Activated naive CD8-positive, alpha-beta T cell treated with anti-CD3 and anti-CD28 coated beads, Interleukin-2, amount 50 U/mL, for 24 hours (primary cell): ENCODE data around the gene MYLIP.
A peak's percentile ranks its signal among the peaks of the same experiment; 100 is the strongest.

Source experiments
- ATAC-seq: fragments of 150-1000 bp; cut with Tn5 transposase; one replicate; pipeline ENCODE4 v1.10.0; 2021
- DNase-seq: peaks from one replicate; pipeline ENCODE4 v3.0.0; 2021
- H3K27ac Mint-ChIP-seq: one replicate; pipeline ENCODE4 v1.8.0; 2021; ENCODE audit warnings: mild to moderate bottlenecking, mixed read lengths
- H3K27me3 Mint-ChIP-seq: one replicate; pipeline ENCODE4 v1.8.0; 2021; ENCODE audit warnings: mixed read lengths
- H3K36me3 Mint-ChIP-seq: one replicate; pipeline ENCODE4 v1.8.0; 2021; ENCODE audit warnings: low read depth, mixed read lengths
- H3K4me1 Mint-ChIP-seq: one replicate; pipeline ENCODE4 v1.8.0; 2021; ENCODE audit warnings: mixed read lengths
- H3K4me3 Mint-ChIP-seq: one replicate; pipeline ENCODE4 v1.8.0; 2021; ENCODE audit warnings: mild to moderate bottlenecking, moderate library complexity, mixed read lengths
- H3K9me3 Mint-ChIP-seq: one replicate; pipeline ENCODE4 v1.8.0; 2021; ENCODE audit warnings: mixed read lengths

Gene MYLIP

DNA sequence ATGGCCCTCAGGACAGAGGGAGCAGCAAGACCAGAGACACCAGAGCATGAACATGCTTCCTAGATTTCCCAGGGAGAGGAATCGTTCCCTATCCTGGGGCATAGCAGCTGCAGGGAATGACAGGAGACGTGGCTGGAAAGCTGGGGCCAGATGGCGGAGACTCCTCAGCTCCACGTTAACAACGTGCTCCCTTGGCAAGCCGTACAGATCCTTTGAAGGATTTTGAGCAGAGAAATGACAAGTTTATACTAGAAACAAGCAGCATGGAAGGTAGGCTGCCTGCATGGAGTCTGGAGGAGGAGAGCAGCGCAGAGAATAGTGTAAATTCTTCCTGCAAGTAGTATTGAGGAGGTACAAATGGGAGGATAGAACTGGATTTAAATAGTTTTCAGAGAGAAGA is 11.7 kb downstream of the MYLIP start:
- H3K27me3 Mint-ChIP-seq: no peaks in the 10 kb centered on the region
- H3K4me1 Mint-ChIP-seq: peaks cover 42% of the 10 kb centered on the region
- no peak overlapping the region for H3K27ac Mint-ChIP-seq
- peaks cover 33% of the 10 kb centered on the region for H3K36me3 Mint-ChIP-seq
- H3K9me3 Mint-ChIP-seq: no peaks in the 10 kb centered on the region
- ATAC-seq (no peak), DNase-seq (no peak)
- H3K4me3 Mint-ChIP-seq: no peak overlapping the region

DNA sequence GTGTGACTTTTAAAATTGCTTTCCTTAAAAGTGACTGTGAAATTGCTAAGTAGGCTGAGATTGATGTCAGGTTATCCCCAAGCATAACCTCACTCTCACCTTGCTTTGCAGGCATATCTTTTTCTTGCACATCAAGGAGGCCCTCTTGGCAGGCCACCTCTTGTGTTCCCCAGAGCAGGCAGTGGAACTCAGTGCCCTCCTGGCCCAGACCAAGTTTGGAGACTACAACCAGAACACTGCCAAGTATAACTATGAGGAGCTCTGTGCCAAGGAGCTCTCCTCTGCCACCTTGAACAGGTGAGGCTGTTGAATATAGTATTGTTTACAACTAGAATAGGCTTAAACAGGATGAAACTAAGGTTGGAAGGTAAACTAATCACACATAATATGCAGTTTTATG is 12.6 kb downstream of the MYLIP start:
- H3K36me3 Mint-ChIP-seq: peaks cover 41% of the 10 kb centered on the region
- H3K4me3 Mint-ChIP-seq: no peak overlapping the region
- ATAC-seq (no peak), DNase-seq (no peak)
- peaks cover 35% of the 10 kb centered on the region for H3K4me1 Mint-ChIP-seq
- no peaks in the 10 kb centered on the region for H3K27me3 Mint-ChIP-seq
- H3K27ac Mint-ChIP-seq: no peak overlapping the region
- H3K9me3 Mint-ChIP-seq: no peaks in the 10 kb centered on the region

DNA sequence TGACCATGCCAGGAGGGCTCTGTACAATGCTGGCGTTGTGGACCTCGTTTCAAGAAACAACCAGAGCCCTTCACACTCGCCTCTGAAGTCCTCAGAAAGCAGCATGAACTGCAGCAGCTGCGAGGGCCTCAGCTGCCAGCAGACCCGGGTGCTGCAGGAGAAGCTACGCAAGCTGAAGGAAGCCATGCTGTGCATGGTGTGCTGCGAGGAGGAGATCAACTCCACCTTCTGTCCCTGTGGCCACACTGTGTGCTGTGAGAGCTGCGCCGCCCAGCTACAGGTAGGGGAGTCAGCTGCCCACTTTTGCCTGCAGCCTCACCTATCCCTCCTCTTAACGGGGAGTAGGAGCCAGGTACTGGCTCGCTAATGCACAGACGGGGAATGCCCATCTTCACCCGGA is 16.2 kb downstream of the MYLIP start:
- Mint-ChIP-seq H3K4me1 (peaks cover 10% of the 10 kb centered on the region), H3K27ac (no peak overlapping the region), H3K4me3 (no peak overlapping the region), H3K9me3 (no peaks in the 10 kb centered on the region), H3K36me3 (peaks cover 67% of the 10 kb centered on the region), H3K27me3 (no peaks in the 10 kb centered on the region)
- DNase-seq (no peak), ATAC-seq (no peak)

DNA sequence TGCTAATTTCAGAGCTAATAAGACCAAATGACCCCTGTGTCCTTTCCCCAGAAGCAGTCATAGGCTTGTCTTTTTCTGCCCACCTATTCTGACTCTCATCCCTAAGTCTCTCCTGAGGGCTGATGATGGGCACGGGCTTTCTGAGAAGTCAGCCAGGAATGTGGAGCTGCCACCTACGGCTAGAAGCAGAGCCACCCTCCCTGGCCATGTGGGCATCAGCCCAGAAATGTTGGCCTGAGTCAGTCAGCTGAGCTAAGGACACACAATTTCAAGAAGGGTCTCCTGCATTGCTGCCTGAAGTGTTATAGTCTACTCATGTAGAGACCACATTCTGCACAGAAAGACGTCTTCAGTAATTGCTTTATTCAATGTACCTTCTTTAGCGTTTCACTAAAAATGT is 17.1 kb downstream of the MYLIP start:
- no peak overlapping the region for H3K27ac Mint-ChIP-seq
- no peak for DNase-seq
- peaks cover 2% of the 10 kb centered on the region for H3K4me1 Mint-ChIP-seq
- H3K9me3 Mint-ChIP-seq: no peaks in the 10 kb centered on the region
- no peak for ATAC-seq
- H3K36me3 Mint-ChIP-seq: peaks cover 69% of the 10 kb centered on the region
- no peak overlapping the region for H3K4me3 Mint-ChIP-seq
- no peaks in the 10 kb centered on the region for H3K27me3 Mint-ChIP-seq

DNA sequence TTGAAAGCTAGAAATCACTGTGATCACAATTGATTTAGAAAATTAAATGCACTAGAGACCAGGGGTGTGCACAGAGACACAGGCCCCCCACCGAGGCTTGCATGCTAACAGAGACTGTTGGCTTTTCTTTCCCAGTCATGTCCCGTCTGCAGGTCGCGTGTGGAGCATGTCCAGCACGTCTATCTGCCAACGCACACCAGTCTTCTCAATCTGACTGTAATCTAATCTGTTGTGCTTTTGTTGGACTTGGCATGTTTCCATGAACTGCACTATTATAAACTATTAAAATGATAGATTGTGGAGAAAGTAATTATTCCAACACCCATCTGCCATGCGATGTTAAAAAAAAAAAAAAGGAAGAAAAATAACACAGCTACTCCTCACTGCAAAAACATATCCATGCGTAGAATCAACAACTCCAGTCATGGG is 17.7 kb downstream of the MYLIP start:
- no peak for ATAC-seq
- Mint-ChIP-seq H3K27me3 (no peaks in the 10 kb centered on the region), H3K4me1 (peaks cover 2% of the 10 kb centered on the region), H3K27ac (no peak overlapping the region), H3K36me3 (peaks cover 71% of the 10 kb centered on the region), H3K9me3 (no peaks in the 10 kb centered on the region), H3K4me3 (no peak overlapping the region)
- DNase-seq: no peak

DNA sequence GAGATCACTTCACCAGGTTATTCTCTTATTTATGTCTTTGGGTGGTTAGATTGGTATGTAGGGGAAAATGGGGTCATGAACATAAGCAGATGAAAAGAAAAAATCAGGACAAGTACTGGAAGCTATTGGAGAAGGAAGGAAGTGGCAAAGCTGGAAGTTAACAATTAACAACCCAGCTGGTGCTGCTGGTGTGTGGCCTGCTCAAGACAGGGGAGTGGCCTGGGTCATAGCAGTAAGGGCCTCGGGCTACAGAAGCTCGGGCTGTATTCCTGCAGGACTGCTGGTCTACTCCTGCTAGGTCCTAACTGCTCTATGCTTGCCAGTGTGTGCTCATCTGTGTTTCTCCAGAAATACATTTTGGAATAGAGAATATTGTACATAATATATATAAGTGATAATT is 19.6 kb downstream of the MYLIP start:
- Mint-ChIP-seq H3K4me3 (no peak overlapping the region), H3K4me1 (peaks cover 2% of the 10 kb centered on the region), H3K27me3 (no peaks in the 10 kb centered on the region), H3K9me3 (no peaks in the 10 kb centered on the region), H3K36me3 (peaks cover 72% of the 10 kb centered on the region), H3K27ac (no peak overlapping the region)
- DNase-seq (no peak), ATAC-seq (no peak)

DNA sequence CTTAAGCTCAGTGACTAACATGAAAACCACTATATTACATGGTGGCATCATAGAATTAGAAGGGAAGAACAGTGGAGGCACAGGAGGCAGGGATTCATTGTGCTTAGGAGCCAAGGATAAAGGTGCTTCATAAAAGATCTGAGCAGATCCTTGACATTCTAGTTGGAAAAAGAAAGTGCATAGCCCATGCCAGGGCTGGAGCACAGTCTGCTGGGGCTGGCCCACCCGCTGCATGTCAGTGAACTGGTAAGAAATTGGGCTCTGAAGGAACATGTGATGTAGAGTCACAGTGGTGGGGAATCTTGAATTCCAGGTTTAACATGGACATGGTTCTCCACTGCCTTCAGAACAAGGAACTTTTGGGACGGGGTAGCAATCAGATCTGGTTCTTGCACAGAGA is 20.4 kb downstream of the MYLIP start:
- H3K9me3 Mint-ChIP-seq: no peaks in the 10 kb centered on the region
- DNase-seq (no peak), ATAC-seq (no peak)
- H3K4me1 Mint-ChIP-seq: peaks cover 2% of the 10 kb centered on the region
- no peaks in the 10 kb centered on the region for H3K27me3 Mint-ChIP-seq
- no peak overlapping the region for H3K27ac Mint-ChIP-seq
- H3K4me3 Mint-ChIP-seq: no peak overlapping the region
- peaks cover 69% of the 10 kb centered on the region for H3K36me3 Mint-ChIP-seq

DNA sequence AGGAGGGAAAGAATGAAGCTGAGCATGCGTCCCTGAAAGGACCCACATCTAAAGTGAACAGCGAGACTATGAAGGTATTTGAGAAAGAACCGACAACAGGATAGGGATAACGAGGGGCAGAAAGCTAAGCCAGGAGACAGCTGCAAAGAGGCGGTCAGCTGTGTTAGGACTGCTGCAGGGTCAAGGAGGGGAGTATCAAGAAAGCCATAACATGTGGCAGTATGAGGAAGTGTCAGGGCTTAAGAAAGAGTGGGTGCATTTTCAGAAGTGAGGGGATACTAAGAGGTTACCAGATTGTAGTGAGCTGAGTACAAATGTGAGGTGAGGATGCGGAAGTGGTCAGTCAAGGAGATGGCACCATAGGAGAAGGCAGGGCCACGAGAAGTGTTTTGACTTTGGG is 21.2 kb downstream of the MYLIP start:
- H3K9me3 Mint-ChIP-seq: peaks cover 4% of the 10 kb centered on the region
- DNase-seq (no peak), ATAC-seq (no peak)
- H3K27ac Mint-ChIP-seq: no peak overlapping the region
- peaks cover 72% of the 10 kb centered on the region for H3K36me3 Mint-ChIP-seq
- H3K4me1 Mint-ChIP-seq: peaks cover 2% of the 10 kb centered on the region
- no peaks in the 10 kb centered on the region for H3K27me3 Mint-ChIP-seq
- H3K4me3 Mint-ChIP-seq: no peak overlapping the region

DNA sequence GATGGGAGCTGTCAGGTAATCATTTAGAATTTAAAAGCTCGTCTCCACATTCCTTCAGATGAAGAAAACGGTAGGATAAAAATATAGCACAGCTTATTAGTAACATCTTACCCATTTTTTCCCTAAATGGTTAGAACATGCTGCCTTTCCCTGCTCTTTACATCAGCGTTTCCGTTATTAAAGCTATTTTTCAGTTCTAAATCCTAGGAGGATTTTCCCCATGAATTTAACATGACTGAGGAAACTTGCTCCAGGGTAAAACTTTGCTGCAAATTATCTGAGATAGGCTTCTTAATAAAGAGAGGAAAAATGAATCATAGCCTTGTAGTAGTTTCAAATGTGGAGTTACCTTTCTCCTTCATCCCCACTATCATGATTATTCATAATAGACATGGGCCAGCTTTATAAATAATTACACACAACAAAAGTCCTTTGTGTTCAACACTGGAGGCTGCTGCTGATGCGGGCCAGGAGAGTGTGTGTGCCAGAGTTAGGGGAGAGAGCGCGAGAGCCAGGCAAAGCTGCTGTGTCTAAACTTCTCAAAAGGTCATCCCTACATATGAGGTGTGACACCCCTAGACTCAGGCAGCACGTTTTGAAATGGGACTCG is 24.4 kb downstream of the MYLIP start:
- peaks cover 75% of the 10 kb centered on the region for H3K36me3 Mint-ChIP-seq
- no peak overlapping the region for H3K27ac Mint-ChIP-seq
- ATAC-seq: no peak

DNA sequence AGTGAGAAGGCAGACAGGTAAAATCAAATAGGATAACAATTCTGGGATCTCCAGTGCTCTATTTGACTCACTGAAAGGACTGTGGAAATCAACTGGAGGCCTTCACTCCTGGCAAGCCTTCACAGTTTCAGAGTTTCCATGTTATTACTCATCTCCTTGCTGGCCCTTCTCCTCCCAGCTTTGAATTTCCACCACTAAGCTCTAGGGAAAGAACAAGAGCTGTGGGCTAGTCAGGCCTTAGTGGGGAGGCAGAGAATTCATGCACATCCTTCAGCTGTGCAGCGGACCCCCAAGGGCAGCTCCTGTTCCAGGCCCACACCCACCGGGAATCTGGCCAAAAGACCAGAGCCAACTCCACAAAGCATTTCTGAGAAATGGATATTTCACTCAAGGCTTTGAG is 26.0 kb downstream of the MYLIP start:
- Mint-ChIP-seq H3K36me3 (peaks cover 62% of the 10 kb centered on the region), H3K4me1 (no peaks in the 10 kb centered on the region), H3K4me3 (no peak overlapping the region), H3K27ac (no peak overlapping the region), H3K9me3 (peaks cover 13% of the 10 kb centered on the region), H3K27me3 (no peaks in the 10 kb centered on the region)
- DNase-seq (no peak), ATAC-seq (no peak)

More for the DNA sequence above, 24.4 kb downstream of the MYLIP start:
- Mint-ChIP-seq H3K4me3 (no peak overlapping the region), H3K9me3 (peaks cover 13% of the 10 kb centered on the region), H3K27me3 (no peaks in the 10 kb centered on the region), H3K4me1 (peaks cover 1% of the 10 kb centered on the region)
- no peak for DNase-seq

DNA sequence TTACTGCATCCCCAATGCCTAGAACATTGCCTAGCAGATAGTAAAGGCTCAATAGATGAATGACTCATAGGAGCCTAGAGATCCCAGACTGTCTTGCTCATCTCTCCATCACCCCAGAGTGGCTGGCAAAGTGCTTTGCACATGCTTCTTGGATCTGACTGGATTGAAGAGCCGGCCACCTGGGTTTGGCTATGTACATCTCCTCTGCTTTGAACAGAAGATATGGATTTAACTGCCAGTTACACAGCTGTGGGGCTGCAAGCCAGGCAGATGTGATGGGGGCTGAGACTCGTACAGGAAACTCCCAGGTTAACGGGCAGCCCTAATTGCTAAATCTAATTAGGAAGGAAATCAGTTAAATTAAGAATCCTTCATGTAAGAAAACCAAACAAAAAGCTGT is 28.6 kb downstream of the MYLIP start:
- Mint-ChIP-seq H3K27ac (no peak overlapping the region), H3K27me3 (no peaks in the 10 kb centered on the region), H3K36me3 (peaks cover 41% of the 10 kb centered on the region), H3K4me1 (peaks cover 11% of the 10 kb centered on the region), H3K9me3 (peaks cover 13% of the 10 kb centered on the region), H3K4me3 (no peak overlapping the region)
- ATAC-seq (no peak), DNase-seq (no peak)

DNA sequence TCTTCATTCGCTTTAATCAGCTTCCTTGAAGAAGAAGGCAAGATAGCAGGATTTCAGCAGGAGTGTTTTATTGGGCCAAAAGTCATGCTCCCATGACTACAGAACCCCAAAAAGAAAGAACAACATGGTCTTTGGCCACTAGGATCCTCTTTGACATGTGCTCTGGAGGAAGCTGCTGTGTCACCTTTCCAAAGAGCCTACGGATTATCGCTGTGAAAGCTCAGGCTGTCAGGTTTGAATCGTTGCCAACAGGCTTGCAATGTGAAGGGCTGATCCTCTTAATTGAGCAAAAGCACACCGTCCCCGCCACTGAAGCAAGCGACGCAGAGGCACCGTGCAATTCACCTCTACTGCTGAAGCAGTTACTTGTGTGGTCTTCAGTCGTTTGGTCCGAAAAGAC is 29.0 kb downstream of the MYLIP start:
- Mint-ChIP-seq H3K4me1 (peaks cover 13% of the 10 kb centered on the region), H3K4me3 (no peak overlapping the region)

DNA sequence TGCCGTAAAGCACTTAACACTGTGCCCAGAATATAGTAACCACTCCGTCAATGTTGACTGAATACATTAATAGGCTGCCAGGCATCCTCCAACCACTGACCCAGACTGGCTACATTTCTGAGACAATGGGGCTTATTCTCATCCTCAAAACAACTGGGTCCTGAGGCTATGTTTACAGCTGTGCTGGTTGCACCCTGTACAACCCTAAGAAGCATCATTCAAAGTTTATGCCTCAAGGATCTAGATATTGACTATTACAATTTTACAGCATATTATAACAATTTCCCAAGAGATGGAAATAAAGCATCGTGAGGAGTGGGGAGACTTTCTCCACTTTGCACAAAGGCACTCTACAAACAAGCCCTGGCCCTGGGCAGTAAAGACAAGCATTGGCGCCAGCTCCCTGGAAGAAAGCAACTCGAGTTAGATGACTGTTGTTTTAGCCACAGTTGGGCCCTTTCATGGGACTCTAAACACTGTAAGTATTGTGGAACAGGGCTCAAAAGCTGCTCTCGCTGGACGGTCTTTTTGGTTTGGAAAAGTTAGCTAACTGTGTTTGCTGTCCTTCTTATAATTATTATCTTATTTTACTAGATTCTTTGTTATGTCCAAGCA is 30.2 kb downstream of the MYLIP start:
- Mint-ChIP-seq H3K27me3 (no peaks in the 10 kb centered on the region), H3K36me3 (peaks cover 33% of the 10 kb centered on the region), H3K9me3 (peaks cover 13% of the 10 kb centered on the region), H3K4me3 (no peak overlapping the region), H3K4me1 (peaks cover 25% of the 10 kb centered on the region), H3K27ac (no peak overlapping the region)
- ATAC-seq: no peak
- no peak for DNase-seq

More for the DNA sequence above, 29.0 kb downstream of the MYLIP start:
- Mint-ChIP-seq H3K9me3 (peaks cover 13% of the 10 kb centered on the region), H3K27me3 (no peaks in the 10 kb centered on the region), H3K27ac (no peak overlapping the region), H3K36me3 (peaks cover 38% of the 10 kb centered on the region)
- DNase-seq (no peak), ATAC-seq (no peak)

DNA sequence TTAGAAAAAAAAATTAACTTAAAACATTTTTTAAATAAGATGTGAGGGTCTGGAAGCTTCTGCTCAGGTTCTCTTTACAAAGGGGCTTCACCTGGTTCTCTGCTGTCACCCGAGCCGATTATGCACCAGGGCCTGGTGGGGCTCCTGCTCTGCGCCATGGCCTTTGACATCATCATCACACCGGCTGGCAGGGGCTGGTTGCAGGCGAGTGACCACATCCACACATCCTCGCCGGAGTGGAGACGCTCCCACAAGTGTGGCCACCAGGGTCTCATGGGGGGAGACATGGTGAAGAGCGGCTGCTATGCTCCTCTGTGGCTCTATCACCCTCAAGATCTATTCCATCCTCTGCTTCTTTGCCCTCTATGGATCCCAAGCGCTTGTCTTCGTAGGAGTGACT is 31.9 kb downstream of the MYLIP start:
- H3K4me3 Mint-ChIP-seq: no peak overlapping the region
- H3K27me3 Mint-ChIP-seq: peaks cover 1% of the 10 kb centered on the region
- ATAC-seq (no peak), DNase-seq (no peak)
- peaks cover 26% of the 10 kb centered on the region for H3K4me1 Mint-ChIP-seq
- H3K9me3 Mint-ChIP-seq: peaks cover 2% of the 10 kb centered on the region
- peaks cover 16% of the 10 kb centered on the region for H3K36me3 Mint-ChIP-seq
- H3K27ac Mint-ChIP-seq: no peak overlapping the region

DNA sequence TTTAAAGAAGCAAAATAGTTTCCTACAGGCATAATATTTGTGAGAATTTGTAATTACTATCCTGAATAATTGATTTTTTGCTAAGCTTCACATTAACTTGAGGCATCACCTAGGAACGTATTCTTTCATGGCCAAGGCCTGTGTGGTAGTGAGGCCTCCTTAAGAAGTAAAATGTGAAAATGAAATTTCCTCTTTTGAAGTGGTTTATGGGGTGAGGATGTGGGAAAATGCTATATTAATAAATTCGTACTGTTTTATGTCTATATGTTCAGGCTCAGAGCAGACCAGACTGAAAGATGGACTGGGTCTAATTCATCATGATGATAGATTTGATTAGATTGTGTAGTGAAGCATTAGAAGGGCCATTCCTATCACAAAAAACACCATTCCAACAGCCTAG is 33.1 kb downstream of the MYLIP start:
- Mint-ChIP-seq H3K36me3 (peaks cover 4% of the 10 kb centered on the region), H3K27me3 (peaks cover 1% of the 10 kb centered on the region), H3K9me3 (no peaks in the 10 kb centered on the region), H3K4me3 (no peak overlapping the region), H3K27ac (no peak overlapping the region), H3K4me1 (peaks cover 30% of the 10 kb centered on the region)
- DNase-seq (no peak), ATAC-seq (peak; percentile 59)

DNA sequence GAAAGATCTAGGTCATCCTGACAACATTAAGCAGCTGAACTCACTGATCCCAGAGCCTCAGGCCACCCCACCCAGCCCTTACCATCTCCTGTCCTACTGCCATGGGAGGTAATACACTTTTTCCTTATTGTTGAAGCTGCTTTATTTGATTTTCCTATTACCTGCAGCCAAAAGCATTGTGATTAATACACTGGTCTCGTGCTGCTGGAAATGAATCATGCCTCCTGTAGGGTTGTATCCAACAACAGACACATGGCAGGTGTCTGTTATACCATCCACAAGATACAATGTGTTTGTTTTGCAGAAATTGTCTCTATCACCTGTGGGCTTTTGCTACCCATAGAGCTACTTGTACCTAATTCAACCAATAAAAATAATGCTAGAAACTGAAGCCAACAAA is 34.2 kb downstream of the MYLIP start:
- ATAC-seq (no peak), DNase-seq (no peak)
- H3K4me3 Mint-ChIP-seq: no peak overlapping the region
- H3K27me3 Mint-ChIP-seq: peaks cover 1% of the 10 kb centered on the region
- no peaks in the 10 kb centered on the region for H3K36me3 Mint-ChIP-seq
- peaks cover 40% of the 10 kb centered on the region for H3K4me1 Mint-ChIP-seq
- no peaks in the 10 kb centered on the region for H3K9me3 Mint-ChIP-seq
- no peak overlapping the region for H3K27ac Mint-ChIP-seq
